Measurements from ENCODE around the gene RBM23. TPM values are rescaled to one million over a fixed set of nuclear protein-coding genes. Genes with fewer than 3 reads are reported as not detected.

The RBM23 gene
- total RNA-seq, 1 experiment from 2014 or later, result 42.4 TPM

DNA sequence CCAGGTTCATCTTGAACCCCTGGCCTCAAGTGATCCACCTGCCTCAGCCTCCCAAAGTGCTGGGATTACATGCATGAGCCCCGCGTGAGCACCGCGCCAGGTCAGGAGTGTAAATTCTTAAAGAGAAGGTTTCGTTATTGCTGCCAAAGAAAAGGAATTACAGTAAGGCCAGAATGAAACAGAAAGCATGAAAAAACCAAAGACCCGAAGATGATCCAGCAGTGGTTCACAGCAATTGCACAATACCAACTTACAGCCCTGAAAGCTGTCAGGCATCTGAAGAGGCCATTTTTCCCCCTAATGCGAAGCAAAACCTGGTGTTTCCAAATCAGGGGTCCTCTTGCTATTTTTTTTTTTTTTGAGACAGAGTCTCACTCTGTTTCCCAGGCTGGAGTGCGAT is 10.3 kb downstream of the RBM23 start:
- TF ChIP-seq, protein P1, sequence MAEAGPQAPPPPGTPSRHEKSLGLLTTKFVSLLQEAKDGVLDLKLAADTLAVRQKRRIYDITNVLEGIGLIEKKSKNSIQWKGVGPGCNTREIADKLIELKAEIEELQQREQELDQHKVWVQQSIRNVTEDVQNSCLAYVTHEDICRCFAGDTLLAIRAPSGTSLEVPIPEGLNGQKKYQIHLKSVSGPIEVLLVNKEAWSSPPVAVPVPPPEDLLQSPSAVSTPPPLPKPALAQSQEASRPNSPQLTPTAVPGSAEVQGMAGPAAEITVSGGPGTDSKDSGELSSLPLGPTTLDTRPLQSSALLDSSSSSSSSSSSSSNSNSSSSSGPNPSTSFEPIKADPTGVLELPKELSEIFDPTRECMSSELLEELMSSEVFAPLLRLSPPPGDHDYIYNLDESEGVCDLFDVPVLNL (CRISPR knock-in tag; IDR thresholded peaks at IDR 0.05; ENCODE audit: borderline replicate concordance, low read depth), result no peak
- TF ChIP-seq, protein P2, sequence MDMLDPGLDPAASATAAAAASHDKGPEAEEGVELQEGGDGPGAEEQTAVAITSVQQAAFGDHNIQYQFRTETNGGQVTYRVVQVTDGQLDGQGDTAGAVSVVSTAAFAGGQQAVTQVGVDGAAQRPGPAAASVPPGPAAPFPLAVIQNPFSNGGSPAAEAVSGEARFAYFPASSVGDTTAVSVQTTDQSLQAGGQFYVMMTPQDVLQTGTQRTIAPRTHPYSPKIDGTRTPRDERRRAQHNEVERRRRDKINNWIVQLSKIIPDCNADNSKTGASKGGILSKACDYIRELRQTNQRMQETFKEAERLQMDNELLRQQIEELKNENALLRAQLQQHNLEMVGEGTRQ (CRISPR knock-in tag; IDR thresholded peaks at IDR 0.05), result no peak
- TF ChIP-seq PRRX2 (CRISPR knock-in tag; IDR thresholded peaks at IDR 0.05), result no peak
- no peak for TF ChIP-seq TEAD4 (CRISPR knock-in tag; IDR thresholded peaks at IDR 0.05)
- no peak for TF ChIP-seq SMAD3 (CRISPR knock-in tag; IDR thresholded peaks at IDR 0.05; ENCODE audit: borderline replicate concordance)
- no peak for TF ChIP-seq ZBTB21 (CRISPR knock-in tag; IDR thresholded peaks at IDR 0.05; ENCODE audit: borderline replicate concordance)
- TF ChIP-seq, protein P3, sequence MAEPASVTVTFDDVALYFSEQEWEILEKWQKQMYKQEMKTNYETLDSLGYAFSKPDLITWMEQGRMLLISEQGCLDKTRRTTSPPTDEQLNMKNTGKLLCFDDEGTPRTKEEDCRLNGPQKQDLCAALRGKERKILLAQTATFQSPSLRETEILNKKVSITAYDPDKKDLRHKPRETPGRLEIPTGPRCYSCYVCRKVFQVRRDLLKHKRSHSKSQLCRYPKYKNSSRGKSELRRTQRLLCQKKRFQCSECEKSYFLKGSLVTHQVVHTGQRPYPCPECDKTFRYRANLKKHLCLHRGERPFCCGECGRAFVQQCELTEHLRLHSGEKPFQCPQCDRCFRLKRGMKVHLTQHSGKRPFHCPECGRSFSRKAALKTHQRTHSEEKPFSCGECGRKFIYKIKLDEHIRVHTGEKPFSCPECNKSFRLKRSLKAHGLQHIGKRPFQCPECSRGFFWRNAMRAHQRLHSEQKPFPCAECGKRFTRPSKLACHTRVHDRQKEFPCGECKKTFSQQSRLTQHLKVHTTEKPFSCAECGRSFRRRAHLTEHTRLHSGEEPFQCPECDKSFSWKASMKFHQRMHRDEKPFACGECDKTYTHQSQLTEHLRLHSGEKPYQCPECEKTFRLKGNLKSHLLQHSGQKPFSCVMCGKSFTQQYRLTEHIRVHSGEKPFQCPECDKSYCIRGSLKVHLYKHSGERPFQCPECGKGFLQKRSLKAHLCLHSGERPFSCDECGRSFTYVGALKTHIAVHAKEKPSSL (CRISPR knock-in tag; conservative IDR thresholded peaks at IDR 0.05), result no peak
- TF ChIP-seq ATF1 (CRISPR knock-in tag; IDR thresholded peaks at IDR 0.05), result no peak
- no peak for TF ChIP-seq EMX1 (CRISPR knock-in tag; IDR thresholded peaks at IDR 0.05)
- no peak for TF ChIP-seq ETV6 (CRISPR knock-in tag; IDR thresholded peaks at IDR 0.05)
- no peak for TF ChIP-seq TCF7 (CRISPR knock-in tag; IDR thresholded peaks at IDR 0.05; ENCODE audit: low read depth)
- ChIA-PET POLR2A (no interaction called here), CTCF (no interaction called here)
- H3K27me3 Mint-ChIP-seq (ENCODE audit: low read depth), result no peaks in the 10 kb centered on the region
- no peaks in the 10 kb centered on the region for H3K9me3 Mint-ChIP-seq
- H3K36me3 Mint-ChIP-seq, result peaks cover 50% of the 10 kb centered on the region
- DNase-seq (ENCODE audit: low spot score), result no peak
- peak overlapping the region; percentile 65; the same call in 1 of the 2 replicates for H3K27ac Mint-ChIP-seq
- ATAC-seq, result no peak
- no peaks in the 10 kb centered on the region for H3K4me1 Mint-ChIP-seq
- H3K4me3 Mint-ChIP-seq, result no peak overlapping the region

DNA sequence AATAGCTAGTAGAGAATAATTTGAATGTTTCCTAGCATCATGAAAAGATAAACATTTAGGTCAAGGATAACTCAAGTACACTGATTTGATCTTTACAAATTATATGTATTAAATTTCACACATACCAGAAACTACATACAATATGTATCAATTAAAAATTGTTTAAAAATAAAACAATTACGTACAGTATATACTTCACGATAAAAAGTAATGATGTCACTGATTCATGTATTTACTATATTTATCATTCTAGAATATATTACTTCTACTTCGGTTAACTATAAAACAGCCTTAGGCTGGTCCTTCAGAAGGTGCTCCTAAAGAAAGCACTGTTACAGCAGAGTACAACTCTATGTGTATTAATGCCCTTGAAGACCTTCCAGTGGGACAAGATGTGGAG is 11.5 kb downstream of the RBM23 start:
- CTCF ChIA-PET, result no interaction called here

More for the DNA sequence above, 11.5 kb downstream of the RBM23 start:
- Mint-ChIP-seq H3K4me1 (no peaks in the 10 kb centered on the region), H3K4me3 (no peak overlapping the region), H3K27ac (no peak overlapping the region), H3K27me3 (ENCODE audit: low read depth) (no peaks in the 10 kb centered on the region), H3K36me3 (peaks cover 57% of the 10 kb centered on the region), H3K9me3 (no peaks in the 10 kb centered on the region)
- POLR2A ChIA-PET, result no interaction called here
- DNase-seq (ENCODE audit: low spot score) (no peak), ATAC-seq (no peak)
- TF ChIP-seq, protein P4, sequence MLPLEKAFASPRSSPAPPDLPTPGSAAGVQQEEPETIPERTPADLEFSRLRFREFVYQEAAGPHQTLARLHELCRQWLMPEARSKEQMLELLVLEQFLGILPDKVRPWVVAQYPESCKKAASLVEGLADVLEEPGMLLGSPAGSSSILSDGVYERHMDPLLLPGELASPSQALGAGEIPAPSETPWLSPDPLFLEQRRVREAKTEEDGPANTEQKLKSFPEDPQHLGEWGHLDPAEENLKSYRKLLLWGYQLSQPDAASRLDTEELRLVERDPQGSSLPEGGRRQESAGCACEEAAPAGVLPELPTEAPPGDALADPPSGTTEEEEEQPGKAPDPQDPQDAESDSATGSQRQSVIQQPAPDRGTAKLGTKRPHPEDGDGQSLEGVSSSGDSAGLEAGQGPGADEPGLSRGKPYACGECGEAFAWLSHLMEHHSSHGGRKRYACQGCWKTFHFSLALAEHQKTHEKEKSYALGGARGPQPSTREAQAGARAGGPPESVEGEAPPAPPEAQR (CRISPR knock-in tag; IDR thresholded peaks at IDR 0.05), result no peak
- TF ChIP-seq ZNF263 (CRISPR knock-in tag; IDR thresholded peaks at IDR 0.05; ENCODE audit: low read depth) (no peak), ZBTB21 (CRISPR knock-in tag; IDR thresholded peaks at IDR 0.05; ENCODE audit: borderline replicate concordance) (no peak), TEAD4 (CRISPR knock-in tag; IDR thresholded peaks at IDR 0.05) (no peak), ZNF396 (CRISPR knock-in tag; IDR thresholded peaks at IDR 0.05; ENCODE audit: borderline replicate concordance) (no peak), NR1H2 (CRISPR knock-in tag; IDR thresholded peaks at IDR 0.05) (no peak), ZNF121 (CRISPR knock-in tag; IDR thresholded peaks at IDR 0.05) (no peak), ZNF416 (CRISPR knock-in tag; IDR thresholded peaks at IDR 0.05) (no peak), SMAD4 (CRISPR knock-in tag; IDR thresholded peaks at IDR 0.05) (no peak), GTF2I (CRISPR knock-in tag; conservative IDR thresholded peaks at IDR 0.05) (no peak)
- TF ChIP-seq, protein P5, sequence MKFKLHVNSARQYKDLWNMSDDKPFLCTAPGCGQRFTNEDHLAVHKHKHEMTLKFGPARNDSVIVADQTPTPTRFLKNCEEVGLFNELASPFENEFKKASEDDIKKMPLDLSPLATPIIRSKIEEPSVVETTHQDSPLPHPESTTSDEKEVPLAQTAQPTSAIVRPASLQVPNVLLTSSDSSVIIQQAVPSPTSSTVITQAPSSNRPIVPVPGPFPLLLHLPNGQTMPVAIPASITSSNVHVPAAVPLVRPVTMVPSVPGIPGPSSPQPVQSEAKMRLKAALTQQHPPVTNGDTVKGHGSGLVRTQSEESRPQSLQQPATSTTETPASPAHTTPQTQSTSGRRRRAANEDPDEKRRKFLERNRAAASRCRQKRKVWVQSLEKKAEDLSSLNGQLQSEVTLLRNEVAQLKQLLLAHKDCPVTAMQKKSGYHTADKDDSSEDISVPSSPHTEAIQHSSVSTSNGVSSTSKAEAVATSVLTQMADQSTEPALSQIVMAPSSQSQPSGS (CRISPR knock-in tag; IDR thresholded peaks at IDR 0.05; ENCODE audit: borderline replicate concordance, low read depth), result no peak
- TF ChIP-seq, protein P6, sequence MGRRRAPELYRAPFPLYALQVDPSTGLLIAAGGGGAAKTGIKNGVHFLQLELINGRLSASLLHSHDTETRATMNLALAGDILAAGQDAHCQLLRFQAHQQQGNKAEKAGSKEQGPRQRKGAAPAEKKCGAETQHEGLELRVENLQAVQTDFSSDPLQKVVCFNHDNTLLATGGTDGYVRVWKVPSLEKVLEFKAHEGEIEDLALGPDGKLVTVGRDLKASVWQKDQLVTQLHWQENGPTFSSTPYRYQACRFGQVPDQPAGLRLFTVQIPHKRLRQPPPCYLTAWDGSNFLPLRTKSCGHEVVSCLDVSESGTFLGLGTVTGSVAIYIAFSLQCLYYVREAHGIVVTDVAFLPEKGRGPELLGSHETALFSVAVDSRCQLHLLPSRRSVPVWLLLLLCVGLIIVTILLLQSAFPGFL (CRISPR knock-in tag; IDR thresholded peaks at IDR 0.05; ENCODE audit: borderline replicate concordance), result no peak

All from WTC11 (cell line).